Measurements from ENCODE around the gene IST1. TPM values are rescaled to one million over a fixed set of nuclear protein-coding genes. Genes with fewer than 3 reads are reported as not detected.
A peak's percentile ranks its signal among the peaks of the same experiment; 100 is the strongest.

The IST1 gene
- total and polyA plus RNA-seq, 2 donors (not counting 1 experiment from before 2014, with no cell fraction given), result 139 to 221 TPM

- Histone ChIP-seq H3K27ac (ENCODE audit: insufficient read depth, low read length) (no peak overlapping the region), H3K36me3 (ENCODE audit: control insufficient read depth, insufficient read depth, low read length) (peaks cover 14% of the 10 kb centered on the region), H3K27me3 (ENCODE audit: control insufficient read depth, insufficient read depth, low read length) (no peaks in the 10 kb centered on the region), H3K4me3 (replicated peaks in 1 of 4; ENCODE audit: control extremely low read depth in 1 of 4, insufficient read depth in 1 of 4, low read depth in 3 of 4, low read length in 4 of 4) (no peak overlapping the region), H3K79me2 (ENCODE audit: control insufficient read depth, insufficient read depth, low read length) (peaks cover 87% of the 10 kb centered on the region), H3K9ac (ENCODE audit: insufficient read depth, low read length) (no peak overlapping the region), H3K4me2 (ENCODE audit: extremely low read depth, insufficient read depth, low read length) (no peak overlapping the region), H2AFZ (ENCODE audit: low read length) (no peak overlapping the region), H4K20me1 (ENCODE audit: control insufficient read depth, extremely low read depth, insufficient read depth, low read length) (no peaks in the 10 kb centered on the region), H3K9me3 (ENCODE audit: control insufficient read depth, insufficient read depth, low read depth, low read length) (no peaks in the 10 kb centered on the region), H3K4me1 (ENCODE audit: control insufficient read depth, extremely low read depth, insufficient read depth, low read length) (peaks cover 3% of the 10 kb centered on the region)
- DNase-seq (ENCODE audit: low read depth in 2 of 2), result no peak
- TF ChIP-seq, protein P1, sequence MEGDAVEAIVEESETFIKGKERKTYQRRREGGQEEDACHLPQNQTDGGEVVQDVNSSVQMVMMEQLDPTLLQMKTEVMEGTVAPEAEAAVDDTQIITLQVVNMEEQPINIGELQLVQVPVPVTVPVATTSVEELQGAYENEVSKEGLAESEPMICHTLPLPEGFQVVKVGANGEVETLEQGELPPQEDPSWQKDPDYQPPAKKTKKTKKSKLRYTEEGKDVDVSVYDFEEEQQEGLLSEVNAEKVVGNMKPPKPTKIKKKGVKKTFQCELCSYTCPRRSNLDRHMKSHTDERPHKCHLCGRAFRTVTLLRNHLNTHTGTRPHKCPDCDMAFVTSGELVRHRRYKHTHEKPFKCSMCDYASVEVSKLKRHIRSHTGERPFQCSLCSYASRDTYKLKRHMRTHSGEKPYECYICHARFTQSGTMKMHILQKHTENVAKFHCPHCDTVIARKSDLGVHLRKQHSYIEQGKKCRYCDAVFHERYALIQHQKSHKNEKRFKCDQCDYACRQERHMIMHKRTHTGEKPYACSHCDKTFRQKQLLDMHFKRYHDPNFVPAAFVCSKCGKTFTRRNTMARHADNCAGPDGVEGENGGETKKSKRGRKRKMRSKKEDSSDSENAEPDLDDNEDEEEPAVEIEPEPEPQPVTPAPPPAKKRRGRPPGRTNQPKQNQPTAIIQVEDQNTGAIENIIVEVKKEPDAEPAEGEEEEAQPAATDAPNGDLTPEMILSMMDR (conservative IDR thresholded peaks at IDR 0.05 in 1 of 2, IDR thresholded peaks at IDR 0.05 in 1 of 2; ENCODE audit: low read depth in 1 of 2, low read length in 2 of 2), result no peak
- TF ChIP-seq EZH2 (IDR thresholded peaks at IDR 0.05; ENCODE audit: low read length, missing control alignments), result no peak
These were observed 20.0 kb downstream of the IST1 start for GRCh38 chr16:71915350-71915749.

- Histone ChIP-seq H3K4me2 (ENCODE audit: extremely low read depth, insufficient read depth, low read length) (peak overlapping the region; percentile 23), H3K27ac (ENCODE audit: insufficient read depth, low read length) (no peak overlapping the region), H3K79me2 (ENCODE audit: control insufficient read depth, insufficient read depth, low read length) (peaks cover 81% of the 10 kb centered on the region), H4K20me1 (ENCODE audit: control insufficient read depth, extremely low read depth, insufficient read depth, low read length) (no peaks in the 10 kb centered on the region), H3K4me3 (replicated peaks in 1 of 4; ENCODE audit: control extremely low read depth in 1 of 4, insufficient read depth in 1 of 4, low read depth in 3 of 4, low read length in 4 of 4) (no peak overlapping the region), H2AFZ (ENCODE audit: low read length) (no peak overlapping the region), H3K9ac (ENCODE audit: insufficient read depth, low read length) (no peak overlapping the region), H3K4me1 (ENCODE audit: control insufficient read depth, extremely low read depth, insufficient read depth, low read length) (peaks cover 3% of the 10 kb centered on the region), H3K27me3 (ENCODE audit: control insufficient read depth, insufficient read depth, low read length) (no peaks in the 10 kb centered on the region), H3K36me3 (ENCODE audit: control insufficient read depth, insufficient read depth, low read length) (peaks cover 16% of the 10 kb centered on the region), H3K9me3 (ENCODE audit: control insufficient read depth, insufficient read depth, low read depth, low read length) (no peaks in the 10 kb centered on the region)
- no peak for TF ChIP-seq EZH2 (IDR thresholded peaks at IDR 0.05; ENCODE audit: low read length, missing control alignments)
- TF ChIP-seq, protein P1 (conservative IDR thresholded peaks at IDR 0.05 in 1 of 2, IDR thresholded peaks at IDR 0.05 in 1 of 2; ENCODE audit: low read depth in 1 of 2, low read length in 2 of 2), result no peak
- DNase-seq (ENCODE audit: low read depth in 2 of 2), result peak; percentile 19 to 58
These were observed 21.1 kb downstream of the IST1 start for GRCh38 chr16:71916397-71916920.

GRCh38 chr16:71917900-71918299 lies 22.6 kb downstream of the IST1 start:
- Histone ChIP-seq H3K9me3 (ENCODE audit: control insufficient read depth, insufficient read depth, low read depth, low read length) (no peaks in the 10 kb centered on the region), H4K20me1 (ENCODE audit: control insufficient read depth, extremely low read depth, insufficient read depth, low read length) (no peaks in the 10 kb centered on the region), H2AFZ (ENCODE audit: low read length) (no peak overlapping the region), H3K4me3 (replicated peaks in 1 of 4; ENCODE audit: control extremely low read depth in 1 of 4, insufficient read depth in 1 of 4, low read depth in 3 of 4, low read length in 4 of 4) (no peak overlapping the region), H3K79me2 (ENCODE audit: control insufficient read depth, insufficient read depth, low read length) (peaks cover 71% of the 10 kb centered on the region), H3K9ac (ENCODE audit: insufficient read depth, low read length) (no peak overlapping the region), H3K27me3 (ENCODE audit: control insufficient read depth, insufficient read depth, low read length) (no peaks in the 10 kb centered on the region), H3K27ac (ENCODE audit: insufficient read depth, low read length) (no peak overlapping the region), H3K4me1 (ENCODE audit: control insufficient read depth, extremely low read depth, insufficient read depth, low read length) (peaks cover 3% of the 10 kb centered on the region), H3K4me2 (ENCODE audit: extremely low read depth, insufficient read depth, low read length) (peak overlapping the region; percentile 15), H3K36me3 (ENCODE audit: control insufficient read depth, insufficient read depth, low read length) (peaks cover 20% of the 10 kb centered on the region)
- no peak for TF ChIP-seq EZH2 (IDR thresholded peaks at IDR 0.05; ENCODE audit: low read length, missing control alignments)
- TF ChIP-seq, protein P1 (conservative IDR thresholded peaks at IDR 0.05 in 1 of 2, IDR thresholded peaks at IDR 0.05 in 1 of 2; ENCODE audit: low read depth in 1 of 2, low read length in 2 of 2), result no peak
- peak; percentile 26 to 78 for DNase-seq (ENCODE audit: low read depth in 2 of 2)

Measured in fibroblast of lung (primary cell).